Endometrial microvascular endothelial cells (primary cell): Measurements from ENCODE around the gene TTC28. TPM values are rescaled to one million over a fixed set of nuclear protein-coding genes. Genes with fewer than 3 reads are reported as not detected.

ENCODE experiments used
- in situ Hi-C: cut with HindIII; loops from 2 replicates; pipeline ENCODE4 v1.10.0; 2017; ENCODE audit warnings: low sequenced_read_pairs, low pct_unique_long_range_greater_than_20kb; ENCODE audit errors: inconsistent ontology term
- total RNA-seq: library from RNA; depleted of rRNA; stranded (reverse); fragments of >200 nt; gene quantifications from one replicate; pipeline ENCODE4 v1.2.3, GENCODE V29; 2015; ENCODE audit errors: inconsistent ontology term

TTC28 gene
- total RNA-seq, 1 donor from 2014 or later = 8.2 TPM

DNA sequence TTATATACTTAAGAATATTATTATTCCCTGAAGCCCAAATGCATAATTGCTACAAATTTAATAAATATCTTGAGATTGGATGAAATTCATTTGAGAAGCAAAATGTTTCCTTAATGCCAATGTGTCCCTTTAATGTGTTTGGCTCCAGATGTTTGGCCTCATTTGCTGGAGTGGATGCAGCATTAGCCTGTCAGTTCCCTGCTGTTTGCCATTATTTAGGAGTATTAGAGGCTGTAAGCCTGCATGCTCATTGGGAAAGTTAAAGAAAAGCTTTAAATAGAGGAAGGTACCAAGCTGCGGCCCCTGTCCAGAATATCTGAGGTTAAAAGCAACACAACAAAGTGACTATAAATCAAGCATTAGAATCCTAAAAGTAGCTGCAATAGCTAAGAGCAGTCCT lies 705.8 kb downstream of the TTC28 start:
- in situ Hi-C loops = no loop called here

DNA sequence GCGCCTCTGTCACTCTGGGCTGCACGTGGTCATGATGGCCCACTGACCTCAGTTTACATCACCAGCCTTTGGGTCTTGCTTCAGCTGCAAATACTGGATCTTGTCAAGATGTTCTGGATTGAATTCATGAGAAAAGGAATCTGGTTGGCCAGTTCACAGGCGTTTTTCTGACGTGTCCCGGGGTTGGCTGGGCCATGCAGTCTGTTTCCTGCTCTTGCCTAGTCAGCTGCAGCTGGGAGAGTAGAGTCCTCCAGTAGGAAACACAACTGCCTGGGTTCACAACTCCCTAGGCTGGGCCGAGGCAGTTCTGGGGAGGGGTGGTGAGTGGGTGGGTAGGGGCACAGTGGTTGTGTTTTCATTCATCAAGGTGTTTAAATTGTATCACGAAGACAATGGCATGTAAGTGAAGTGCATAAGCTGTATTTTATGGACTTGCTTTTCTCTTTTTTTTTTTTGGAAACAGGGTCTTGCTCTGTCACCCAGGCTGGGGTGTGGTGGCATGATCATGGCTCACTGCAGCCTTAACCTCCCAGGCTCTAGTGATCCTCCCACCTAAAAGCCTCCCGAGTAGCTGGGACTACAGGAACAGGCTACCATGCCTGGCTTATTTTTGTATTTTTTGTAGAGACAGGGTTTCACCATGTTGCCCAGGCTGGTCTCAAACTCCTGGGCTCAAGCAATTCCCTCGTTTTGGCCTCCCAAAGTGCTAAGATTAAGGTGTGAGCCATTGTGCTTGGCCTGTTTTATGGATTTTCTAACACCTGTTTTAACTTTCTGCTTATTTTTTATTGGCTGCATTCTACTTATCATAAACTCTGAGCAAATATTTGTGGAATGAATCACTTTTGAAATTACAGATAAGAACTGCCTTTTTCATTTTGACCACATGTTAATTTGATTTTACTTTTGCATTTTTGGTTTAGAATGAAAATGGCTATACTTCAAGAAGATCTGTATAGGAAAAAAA lies 706.6 kb downstream of the TTC28 start:
- in situ Hi-C loops = no loop called here

DNA sequence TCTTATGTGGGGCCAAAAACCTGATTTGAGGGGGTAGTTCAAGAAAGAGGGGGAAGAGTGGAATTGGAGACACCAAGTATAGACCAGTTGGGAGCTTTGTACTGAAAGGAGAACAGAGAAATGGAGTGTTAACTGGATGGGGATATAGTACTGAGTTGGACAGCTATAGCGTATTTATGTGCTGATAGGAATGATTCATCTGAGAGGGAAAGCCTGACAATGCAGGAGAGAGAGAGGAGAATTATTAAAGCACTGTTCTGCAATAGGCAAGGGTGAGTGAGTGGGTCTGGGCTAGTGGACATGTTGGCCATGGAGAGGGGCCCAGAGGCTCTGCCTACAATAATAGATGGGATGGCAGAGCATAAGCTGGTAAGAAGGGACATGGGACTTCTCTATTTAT lies 707.7 kb downstream of the TTC28 start:
- in situ Hi-C loops = no loop called here

DNA sequence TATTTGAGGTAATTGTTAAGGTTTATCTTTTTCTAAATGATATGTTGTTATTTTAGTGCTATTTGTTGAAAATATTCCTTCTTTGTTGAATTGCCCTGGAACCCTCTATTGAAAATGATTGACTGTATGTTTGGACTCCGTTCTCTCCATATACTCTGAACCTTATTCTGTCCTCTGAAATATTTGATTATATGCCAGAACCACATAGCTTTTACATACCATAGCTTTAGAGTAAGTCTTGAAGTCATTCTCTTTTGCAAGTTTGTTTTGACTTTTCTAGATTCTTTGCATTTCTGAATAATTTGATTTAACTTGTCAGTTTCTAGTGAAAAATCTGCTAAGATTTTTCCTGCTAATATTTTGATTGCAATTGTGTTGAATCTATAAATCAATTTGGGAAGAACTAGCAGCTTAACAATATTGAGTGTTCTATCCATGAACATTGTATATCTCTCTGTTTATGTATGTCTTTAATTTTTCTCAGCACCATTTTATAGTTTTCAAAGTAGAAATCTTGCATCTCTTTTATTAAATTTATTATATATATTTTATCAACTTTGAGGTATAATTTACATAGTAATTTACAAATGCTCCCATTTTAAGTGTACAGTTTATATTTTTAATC lies 708.9 kb downstream of the TTC28 start:
- in situ Hi-C loops = no loop called here

DNA sequence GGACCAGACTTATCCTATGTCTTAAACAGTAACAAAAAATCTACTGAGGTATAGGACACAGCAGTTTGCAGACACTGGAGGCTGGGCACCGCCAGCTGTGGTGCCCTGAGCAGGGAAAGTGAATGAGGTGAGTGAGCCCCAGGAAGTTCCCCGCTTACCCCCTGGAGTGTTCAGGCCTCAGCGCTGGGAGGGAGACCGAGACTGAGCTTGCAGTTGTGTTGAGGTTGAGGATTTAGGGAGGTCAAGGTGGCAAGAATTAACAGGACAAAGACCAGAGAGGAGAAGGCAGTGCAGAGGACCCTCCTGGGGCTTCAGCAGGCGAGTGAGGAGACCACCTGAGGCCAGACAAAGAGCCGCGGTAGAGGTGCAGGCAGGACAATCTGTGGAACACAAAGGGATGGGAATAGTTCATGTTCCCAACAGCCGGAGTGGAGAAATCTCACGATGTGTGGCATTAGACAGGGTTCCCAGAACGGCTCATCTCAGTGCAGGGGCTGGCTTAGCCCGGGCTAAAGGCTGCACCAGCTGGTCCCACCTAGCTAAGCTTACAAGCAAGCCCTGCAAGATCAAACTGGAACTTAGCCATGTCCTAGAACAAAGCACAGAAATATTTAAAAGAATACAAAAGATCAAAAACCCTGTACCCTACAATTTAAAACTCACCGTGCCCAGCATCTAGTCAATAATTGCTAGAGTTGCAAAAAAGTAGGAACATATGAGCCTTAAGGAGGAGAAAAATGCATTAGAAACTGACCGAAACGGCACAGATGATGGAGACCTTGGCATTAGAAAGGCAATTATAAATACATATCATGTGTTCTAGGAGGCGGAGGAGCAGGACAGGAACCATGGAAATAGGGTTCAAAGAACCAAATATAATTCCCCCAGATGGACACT lies 713.2 kb downstream of the TTC28 start:
- in situ Hi-C loops = no loop called here

DNA sequence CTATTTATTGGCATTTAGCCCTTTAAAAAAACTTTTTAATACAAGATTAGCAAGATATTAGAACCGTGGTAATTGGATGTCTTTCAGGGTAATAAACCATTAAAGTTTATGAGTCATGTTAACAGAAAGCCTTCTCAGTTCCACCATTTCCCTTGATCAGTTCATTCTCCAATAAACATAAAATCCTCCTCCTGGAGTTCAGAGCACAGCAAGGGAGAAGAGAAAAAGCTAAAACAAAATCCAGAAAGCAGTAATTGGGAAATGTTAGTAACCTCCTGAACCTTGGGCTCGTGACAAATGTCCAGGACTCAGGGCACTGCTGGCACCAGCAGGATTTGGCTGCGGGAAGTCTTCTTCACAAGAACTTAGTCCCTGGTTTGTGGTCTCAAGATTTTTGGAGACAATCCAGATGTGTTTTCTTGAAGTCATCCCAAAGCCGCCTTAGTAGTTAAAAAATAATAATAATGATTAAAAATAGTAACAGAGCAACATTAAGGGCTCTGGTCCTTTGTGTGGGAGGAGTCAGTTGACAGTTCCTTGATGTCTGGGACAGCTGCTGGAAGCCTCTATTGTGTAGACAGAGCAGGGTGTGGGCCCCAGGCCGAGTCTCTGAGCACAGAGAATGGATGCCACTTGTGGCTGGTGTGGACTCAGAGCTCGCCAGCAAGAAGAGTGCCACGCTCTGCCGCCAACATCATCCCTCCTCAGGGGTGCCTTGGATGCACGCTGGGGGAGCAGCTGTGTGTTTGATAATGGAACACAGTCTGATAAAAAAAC lies 717.2 kb downstream of the TTC28 start:
- in situ Hi-C loops = no loop called here

DNA sequence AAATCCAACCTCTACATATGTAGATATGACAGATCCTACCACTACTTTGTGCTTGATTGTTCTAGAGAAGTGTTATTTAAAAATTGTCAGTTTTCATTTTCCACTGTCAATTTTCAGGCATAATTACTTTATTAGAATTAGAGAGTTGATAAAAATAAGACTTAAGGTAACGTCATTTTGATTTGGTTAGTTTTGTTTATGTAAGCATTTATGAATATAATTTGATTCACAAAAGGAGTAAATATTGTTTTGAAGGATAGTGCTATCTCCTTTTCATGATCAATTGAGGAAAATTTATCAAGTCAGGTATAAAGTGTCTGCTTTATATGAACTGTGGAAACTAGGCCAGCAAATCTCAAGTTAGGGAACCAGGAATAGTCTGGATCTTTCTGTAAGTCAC lies 718.0 kb downstream of the TTC28 start:
- in situ Hi-C loops = no loop called here

DNA sequence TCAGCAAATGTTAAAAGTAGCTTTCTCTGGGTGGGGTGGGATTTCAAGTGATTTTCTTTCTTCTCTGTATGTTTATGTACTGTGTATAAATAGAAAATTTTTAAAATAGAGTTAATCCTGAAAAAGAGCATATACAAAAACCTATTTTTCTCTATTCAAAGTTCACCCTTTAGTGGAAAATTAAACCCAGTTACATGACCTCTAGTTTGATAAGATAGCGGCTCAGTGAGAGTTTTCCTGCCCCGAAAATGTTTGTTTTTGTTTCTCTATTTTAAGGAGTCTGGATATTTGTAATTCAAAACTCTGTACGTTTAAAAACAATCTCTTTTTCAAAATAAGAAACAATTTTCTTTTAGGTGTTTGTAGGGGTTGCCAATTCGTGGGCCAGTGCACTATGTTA lies 718.5 kb downstream of the TTC28 start:
- in situ Hi-C loops = no loop called here

DNA sequence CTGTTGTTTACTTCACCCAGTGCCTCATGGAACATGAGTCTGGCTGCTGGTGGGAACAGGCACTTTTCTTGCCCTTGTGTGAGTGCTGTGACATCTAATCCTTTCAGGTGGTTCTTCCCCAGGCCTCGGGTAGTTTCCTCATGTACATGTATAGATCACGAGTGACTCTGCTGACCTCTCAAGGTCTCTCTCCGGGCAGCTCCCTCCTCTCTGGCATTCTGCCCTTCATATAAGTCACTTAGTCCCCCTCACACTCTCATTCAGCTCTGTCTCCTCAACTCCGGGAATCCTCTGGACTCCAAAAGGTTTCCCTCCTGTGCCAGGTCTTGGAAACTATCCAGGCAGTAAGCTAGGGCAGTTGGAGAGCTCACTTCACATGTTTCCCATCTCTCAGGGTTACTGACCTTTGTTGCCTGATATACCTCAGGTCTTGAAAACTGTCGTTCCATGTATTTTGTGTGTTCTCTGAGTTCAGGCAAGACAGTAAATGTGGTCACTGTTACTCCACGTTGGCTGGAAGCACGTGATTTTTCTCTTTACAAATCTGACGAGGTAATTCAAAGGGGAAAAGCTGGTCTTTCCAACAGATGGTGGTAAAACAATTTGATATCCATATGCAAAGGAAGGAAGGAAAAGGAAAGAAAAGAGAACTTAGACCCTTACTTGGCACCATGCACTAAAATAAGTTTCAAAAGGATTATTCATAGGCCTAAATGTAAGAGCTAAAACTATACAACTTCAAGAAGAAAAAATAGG lies 720.1 kb downstream of the TTC28 start:
- in situ Hi-C loops = no loop called here

DNA sequence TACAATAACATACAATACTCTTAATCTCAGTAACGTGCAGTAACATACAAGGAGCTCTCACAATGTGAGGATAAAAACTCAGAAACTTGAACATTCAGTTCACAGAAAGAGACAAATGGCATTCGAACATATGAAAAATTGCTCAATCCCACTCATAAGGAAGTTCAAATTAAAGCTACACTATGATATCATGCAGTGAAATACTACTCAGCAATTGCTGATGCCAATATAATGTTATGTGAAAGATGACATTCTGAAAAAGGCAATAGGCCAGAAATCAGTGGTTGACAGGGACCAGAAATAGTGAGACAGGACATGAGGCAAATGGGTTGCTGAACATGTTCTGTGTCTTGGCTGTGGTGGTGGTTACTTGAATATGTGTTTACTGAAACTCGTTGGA lies 726.9 kb downstream of the TTC28 start:
- in situ Hi-C loops = no loop called here

DNA sequence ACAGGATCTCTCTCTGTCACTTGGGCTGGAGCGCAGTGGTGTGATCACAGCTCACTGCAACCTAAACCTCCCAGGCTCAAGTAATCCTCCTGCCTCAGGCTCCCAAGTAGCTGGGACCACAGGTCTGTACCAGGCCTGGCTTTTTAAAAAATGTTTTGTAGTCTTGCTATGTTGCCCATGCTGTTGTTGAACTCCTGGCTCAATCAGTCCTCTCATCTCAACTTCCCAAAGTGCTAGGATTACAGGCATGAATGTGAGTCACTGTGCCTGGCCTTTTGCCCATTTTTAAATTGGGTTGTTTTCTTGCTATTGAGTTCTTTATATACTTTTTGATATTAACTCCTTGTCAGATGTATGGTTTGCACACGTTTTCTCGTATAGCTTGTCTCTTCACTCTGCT lies 727.5 kb downstream of the TTC28 start:
- in situ Hi-C loops = no loop called here

DNA sequence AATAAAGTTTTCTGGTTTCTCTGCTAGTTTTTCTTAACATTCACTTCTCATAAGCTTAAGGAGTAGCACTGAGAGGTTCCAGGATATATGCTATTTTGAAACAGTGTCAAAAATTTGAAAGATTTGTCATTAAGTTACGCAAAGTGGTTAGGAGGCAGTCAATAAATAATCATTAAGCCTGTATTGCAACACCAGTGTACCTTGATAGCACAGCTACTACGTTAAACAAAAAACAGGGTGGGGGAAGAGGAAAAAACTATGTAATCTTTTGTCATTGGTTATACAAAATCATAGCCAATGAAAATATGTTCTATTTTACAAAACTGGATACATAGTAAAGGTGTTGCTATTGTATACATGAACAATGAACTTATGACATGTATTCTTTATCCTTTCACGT lies 730.2 kb downstream of the TTC28 start:
- in situ Hi-C loops = no loop called here

DNA sequence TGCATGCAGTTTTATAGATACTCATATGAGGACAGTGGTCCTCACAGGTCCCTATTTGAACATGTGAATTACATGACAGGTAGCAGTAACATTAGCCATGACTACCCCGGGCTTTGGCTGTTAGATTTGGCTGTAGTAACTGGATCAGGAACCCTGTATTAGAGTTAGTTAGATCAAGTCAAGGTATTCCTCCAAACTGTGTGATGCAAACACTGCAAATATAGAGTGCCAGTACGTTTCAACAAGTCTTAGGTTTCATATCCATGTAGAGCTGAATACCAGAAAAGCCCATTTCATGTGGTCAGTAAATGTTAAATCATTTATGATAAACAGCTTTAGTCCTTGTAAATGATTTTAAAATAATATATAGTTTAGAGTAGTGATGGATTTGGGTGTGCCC lies 731.1 kb downstream of the TTC28 start:
- in situ Hi-C loops = no loop called here

DNA sequence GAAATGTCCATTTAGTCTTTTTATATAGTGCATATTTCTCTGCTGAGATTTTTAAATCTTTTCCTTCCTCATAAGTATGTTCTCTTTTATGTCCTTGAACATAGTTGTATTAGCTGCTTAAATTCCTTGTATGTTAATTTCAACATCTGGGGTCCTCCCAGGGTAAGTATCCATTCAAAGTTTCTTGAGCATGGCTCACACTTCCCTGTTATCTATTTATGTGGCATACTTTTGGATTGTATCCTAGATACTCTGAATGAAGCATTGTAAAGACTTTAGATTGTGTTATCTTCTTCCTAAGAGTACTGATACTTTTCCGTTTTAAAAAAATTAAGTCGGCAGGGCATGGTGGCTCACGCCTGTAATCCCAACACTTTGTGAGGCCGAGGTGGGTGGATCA lies 732.2 kb downstream of the TTC28 start:
- in situ Hi-C loops = no loop called here

DNA sequence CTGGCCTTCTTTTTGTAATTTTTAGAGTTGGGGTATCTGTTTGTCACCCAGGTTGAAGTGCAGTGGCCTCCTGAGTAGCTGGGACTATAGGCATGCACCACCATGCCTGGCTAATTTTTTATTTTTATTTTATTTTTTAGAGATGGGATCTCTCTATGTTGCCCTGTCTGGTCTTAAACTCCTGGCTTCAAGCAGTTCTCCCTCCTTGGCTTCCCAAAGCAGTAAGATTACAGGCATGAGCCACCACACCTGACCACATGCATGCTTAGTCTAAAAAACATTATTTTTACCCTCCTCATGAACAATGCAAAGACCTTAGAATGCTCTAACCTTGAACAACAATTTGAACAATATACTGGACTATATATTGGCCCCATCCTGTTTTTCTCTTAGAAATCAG lies 738.5 kb downstream of the TTC28 start:
- in situ Hi-C loops = no loop called here

DNA sequence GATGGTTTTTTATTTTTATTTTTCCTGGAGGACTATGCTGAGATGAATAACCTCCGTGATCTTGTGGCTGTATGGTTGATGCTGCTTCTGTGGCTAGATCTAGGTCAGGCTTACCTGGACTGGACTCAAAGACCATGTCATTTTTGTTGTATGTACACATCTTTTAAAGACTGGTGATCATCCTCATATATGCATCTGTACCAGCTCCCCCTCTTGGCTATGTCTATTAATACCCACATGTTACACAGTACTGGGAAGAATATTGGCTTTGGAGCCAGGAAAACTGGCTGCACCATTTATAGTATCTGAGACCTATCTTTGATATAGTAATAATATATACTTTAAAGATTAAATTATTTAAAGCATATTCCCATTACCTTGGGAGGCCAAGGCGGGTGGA lies 742.2 kb downstream of the TTC28 start:
- in situ Hi-C loops = no loop called here

DNA sequence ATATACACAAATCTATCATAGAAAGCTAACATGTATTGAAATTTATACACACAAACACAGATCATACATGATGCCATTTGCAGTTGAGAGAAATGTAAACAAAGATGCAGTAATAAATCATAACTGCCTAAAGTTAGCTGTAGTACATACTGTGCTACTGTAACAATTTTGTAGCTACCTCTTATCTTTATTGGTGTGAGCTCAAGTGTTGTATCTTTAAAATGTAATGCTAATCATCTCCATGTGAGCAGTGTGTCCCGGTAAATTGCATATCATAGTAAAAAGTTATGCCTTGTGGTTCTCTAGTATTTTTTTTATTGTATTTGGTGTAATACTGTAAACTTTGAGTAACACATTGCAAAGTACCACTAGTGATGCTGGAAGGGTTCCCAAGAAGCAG lies 743.7 kb downstream of the TTC28 start:
- in situ Hi-C loops = no loop called here

DNA sequence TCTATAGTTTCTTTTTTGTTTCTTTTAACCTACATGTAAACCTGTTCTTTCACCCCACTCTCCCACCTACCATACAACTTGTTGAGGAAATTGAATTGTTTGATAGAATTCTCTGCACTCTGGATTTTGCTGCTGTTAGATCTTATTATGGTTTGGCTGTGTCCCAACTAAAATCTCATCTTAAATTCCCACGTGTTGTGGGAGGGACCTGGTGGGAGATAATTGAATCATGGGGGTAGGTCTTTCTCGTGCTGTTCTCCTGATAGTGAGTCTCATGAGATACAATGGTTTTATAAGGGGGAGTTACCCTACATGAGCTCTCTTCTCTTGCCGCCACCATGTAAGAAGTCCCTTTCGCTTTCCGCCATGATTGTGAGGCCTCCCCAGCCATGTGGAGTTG lies 745.6 kb downstream of the TTC28 start:
- in situ Hi-C loops = no loop called here
